Right lobe of liver (tissue), 6 donors: ENCODE results near the gene NDRG3. TPM values are rescaled to one million over a fixed set of nuclear protein-coding genes. Genes with fewer than 3 reads are reported as not detected.
A peak's percentile ranks its signal among the peaks of the same experiment; 100 is the strongest.
"Not testable (repeated sequence)": the region's sequence is repeated elsewhere in the genome, so short reads cannot be mapped to it uniquely, and the experiment has no call there.

Experiments
- ATAC-seq, 4 donors: fragments of 200-7000 bp; cut with Tn5 transposase; one replicate each; pipeline ENCODE4 v1.9.1; 2020; ENCODE audit warnings: mild to moderate bottlenecking in 4 of 4, moderate library complexity in 4 of 4
- DNase-seq, 3 donors: peaks; one replicate each; pipeline ENCODE4 v3.0.0-alpha.2; 2020
- H3K27ac ChIP-seq, 3 donors: fragments of 200-600 bp; one replicate each; pipeline ENCODE4 v1.8.0; 2022
- H3K27me3 ChIP-seq, 2 donors: fragments of 200-600 bp; one replicate each; pipeline ENCODE4 v1.8.0; 2022
- H3K36me3 ChIP-seq, 4 donors: fragments of 200-600 bp; sonication (generic) in 1 of 4; one replicate each; pipeline versions ENCODE4 v1.5.1 to v1.8.0; 2017 to 2022; ENCODE audit warnings: control low read depth in 1 of 4
- H3K4me1 ChIP-seq, 4 donors: fragments of 200-600 bp; sonication (generic) in 1 of 4; one replicate each; pipeline versions ENCODE4 v1.5.1 to v1.8.0; 2017 to 2022; ENCODE audit warnings: control low read depth in 1 of 4
- H3K4me3 ChIP-seq, 3 donors: fragments of 200-600 bp; one replicate each; pipeline ENCODE4 v1.8.0; 2022
- H3K9me3 ChIP-seq, 4 donors: fragments of 200-600 bp; sonication (generic) in 1 of 4; one replicate each; pipeline versions ENCODE4 v1.5.1 to v1.8.0; 2017 to 2022; ENCODE audit warnings: control low read depth in 1 of 4
- CTCF ChIP-seq, 4 donors: fragments of 200-600 bp in 3 of 4; fragments of 450-650 bp in 1 of 4; IDR thresholded peaks; one replicate each; pipeline versions ENCODE4 v1.5.1 to v1.8.0; 2016 to 2022; ENCODE audit warnings: antibody characterized with exemption in 4 of 4, mild to moderate bottlenecking in 2 of 4
- POLR2A ChIP-seq: fragments of 450-650 bp; IDR thresholded peaks from one replicate; pipeline ENCODE4 v1.6.1; 2017; ENCODE audit warnings: antibody characterized with exemption, mild to moderate bottlenecking
- WGBS: methylation state at CpG from one replicate; pipeline ENCODE4 v1.1.6; 2018; ENCODE audit warnings: low coverage, low lambda C conversion rate; ENCODE audit not compliant: insufficient coverage; ENCODE audit errors: missing lambda C conversion rate; 5-methylcytosine and 5-hydroxymethylcytosine counted together
- intact Hi-C, 2 donors: fragments of 100-400 bp; cut with DNase I; formaldehyde crosslinking; loops; one replicate each; pipeline versions ENCODE4 v1.11.2 to v1.14.1; 2022
- total RNA-seq, 6 experiments: library from RNA; depleted of rRNA in 2 of 6; stranded (reverse); fragments of >200 nt in 2 of 6; fragmentation: NEBNext Ultra II Directional in 3 of 6; extraction: Animal tissue kit (Norgen Biotek cat#: 25700) in 3 of 6; gene quantifications; one replicate each; pipeline versions ENCODE4 v1.1.0 to v1.2.4, GENCODE V29; 2016 to 2023
- donor health status: DM: no; HTN: yes; CAD: no.
- donor health status: DM: no; HTN: no; CAD: no.
- donor health status: DM: no; HTN: no; CAD: no.
- donor health status: DM: no; HTN: yes; CAD: no.
- donor health status: DM: no; HTN: yes; CAD: no.

The NDRG3 gene
- total RNA-seq, 6 experiments from 2014 or later = 5.2 to 8.0 (median 7.0) TPM

DNA sequence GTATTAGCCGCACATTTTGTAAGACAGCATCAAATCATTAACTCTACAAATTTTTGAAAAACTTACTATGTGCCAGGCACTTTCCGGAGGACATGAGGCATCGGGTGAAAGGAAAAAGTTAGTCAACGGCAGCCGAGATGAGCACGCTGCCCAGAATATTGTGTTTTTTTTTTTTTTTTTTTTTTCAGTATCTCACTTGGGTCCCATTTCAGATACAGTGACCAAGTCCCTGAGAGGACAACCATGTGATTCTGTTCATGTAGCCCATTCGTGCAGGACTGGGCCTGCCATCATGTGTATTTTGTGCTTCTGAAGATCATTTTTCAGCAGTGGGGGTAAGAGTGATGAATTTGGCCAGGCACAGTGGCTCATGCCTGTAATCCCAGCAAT is 101.2 kb downstream of the NDRG3 start:
- TF ChIP-seq POLR2A = no peak
- TF ChIP-seq CTCF (IDR thresholded peaks at IDR 0.05) = no peak
- Histone ChIP-seq H3K4me1 (no peaks in the 10 kb centered on the region), H3K36me3 (no peaks in the 10 kb centered on the region), H3K27me3 (no peaks in the 10 kb centered on the region), H3K9me3 (no peaks in the 10 kb centered on the region), H3K27ac (no peak overlapping the region), H3K4me3 (no peak overlapping the region)
- 74% methylated on average over 3 of the region's 7 CpGs for WGBS
- DNase-seq (no peak), ATAC-seq (no peak)
- intact Hi-C loops = no loop called here

DNA sequence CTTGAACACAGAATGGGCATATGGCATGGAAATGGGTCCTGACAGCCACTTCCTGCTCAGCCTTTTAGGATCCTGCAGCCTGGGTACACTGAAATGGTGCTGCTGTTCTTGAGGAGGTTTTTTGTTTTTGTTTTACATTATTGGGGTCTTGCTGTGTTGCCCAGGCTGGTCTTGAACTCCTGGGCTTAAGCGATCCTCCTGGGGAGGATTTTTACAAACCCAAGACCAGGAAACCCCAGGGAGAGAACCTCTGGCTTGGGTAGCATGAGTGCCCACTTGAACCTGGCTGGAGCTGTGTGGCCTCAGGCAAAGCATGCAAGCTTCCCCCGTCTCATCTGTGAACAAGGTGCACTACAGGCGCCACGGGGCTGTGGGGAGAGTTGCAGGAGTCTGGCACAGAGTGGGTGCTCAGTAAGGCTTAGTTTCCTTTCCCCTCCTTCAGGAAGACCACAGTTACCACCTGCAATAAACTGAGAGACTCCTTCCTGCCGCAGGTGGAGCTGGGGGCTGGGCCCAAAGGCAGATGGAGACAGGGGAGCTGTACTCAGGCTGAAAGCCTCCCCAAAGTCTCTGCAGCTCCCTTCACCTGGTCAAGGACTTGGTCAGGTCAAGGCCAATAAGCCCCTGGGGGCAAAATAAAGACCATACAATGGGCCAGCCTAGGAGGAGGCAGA is 101.7 kb downstream of the NDRG3 start:
- DNase-seq (no peak), ATAC-seq (peak in 3 of 4 donors; percentile 38 to 47 (median 45))
- no peaks in the 10 kb centered on the region for H3K4me1 ChIP-seq
- H3K27ac ChIP-seq = no peak overlapping the region
- H3K9me3 ChIP-seq = no peaks in the 10 kb centered on the region
- H3K4me3 ChIP-seq = no peak overlapping the region
- 51% methylated on average over 5 of the region's 5 CpGs for WGBS
- no peaks in the 10 kb centered on the region for H3K36me3 ChIP-seq
- intact Hi-C loops = no loop called here
- H3K27me3 ChIP-seq = no peaks in the 10 kb centered on the region
- TF ChIP-seq POLR2A = no peak
- TF ChIP-seq CTCF (IDR thresholded peaks at IDR 0.05) = no peak

GRCh38 chr20:36642136-36642535 is 103.8 kb downstream of the NDRG3 start:
- ATAC-seq = no peak
- Histone ChIP-seq H3K27me3 (no peaks in the 10 kb centered on the region), H3K4me3 (no peak overlapping the region), H3K9me3 (no peaks in the 10 kb centered on the region), H3K4me1 (no peaks in the 10 kb centered on the region), H3K36me3 (no peaks in the 10 kb centered on the region), H3K27ac (no peak overlapping the region)
- 80% methylated on average over 5 of the region's 6 CpGs for WGBS
- TF ChIP-seq POLR2A (no peak), CTCF (IDR thresholded peaks at IDR 0.05) (no peak)
- intact Hi-C loops = no loop called here
- no peak for DNase-seq

DNA sequence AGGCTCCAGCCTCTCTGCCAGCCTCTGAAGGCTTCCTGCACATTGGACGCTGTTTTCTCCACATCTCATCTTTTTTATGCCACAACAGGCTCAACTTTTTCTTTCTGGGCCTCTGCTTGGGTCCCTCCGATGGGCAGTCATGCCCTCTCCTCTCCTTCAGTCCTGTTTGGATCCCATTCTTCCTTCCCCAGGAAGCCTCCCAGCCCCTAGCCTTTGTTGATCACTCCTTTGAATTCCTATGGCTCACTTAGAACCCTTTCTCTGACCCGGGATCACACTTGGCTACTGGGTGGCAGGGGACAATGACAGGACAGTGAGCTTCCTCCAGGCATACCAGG is 104.4 kb downstream of the NDRG3 start:
- no peaks in the 10 kb centered on the region for H3K36me3 ChIP-seq
- WGBS = 80% methylated on average over 2 of the region's 3 CpGs

DNA sequence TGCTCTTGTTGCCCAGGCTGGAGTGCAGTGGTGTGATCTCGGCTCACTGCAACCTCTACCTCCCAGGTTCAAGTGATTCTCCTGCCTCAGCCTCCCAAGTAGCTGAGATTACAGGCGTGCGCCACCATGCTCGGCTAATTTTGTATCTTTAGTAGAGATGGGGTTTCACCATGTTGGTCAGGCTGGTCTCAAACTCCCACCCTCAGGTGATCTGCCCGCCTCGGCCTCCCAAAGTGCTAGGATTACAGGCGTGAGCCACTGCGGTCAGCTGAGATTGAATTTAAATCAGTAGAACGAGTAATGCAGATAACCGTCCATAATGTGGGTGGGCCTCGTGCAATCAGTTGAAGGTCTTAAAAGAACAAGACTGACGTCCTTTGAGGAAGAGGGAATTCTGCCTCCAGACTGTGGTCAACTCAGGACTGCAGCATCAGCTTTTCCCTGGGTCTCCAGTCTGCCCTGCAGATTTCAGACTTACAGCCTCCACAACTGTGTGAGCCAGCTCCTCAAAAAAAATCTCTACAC is 107.0 kb downstream of the NDRG3 start:
- H3K9me3 ChIP-seq, ATAC-seq, H3K4me3 ChIP-seq, H3K27me3 ChIP-seq, H3K36me3 ChIP-seq, H3K27ac ChIP-seq, DNase-seq, H3K4me1 ChIP-seq, intact Hi-C loops: not testable (repeated sequence)
- WGBS = 91% methylated on average over 11 of the region's 12 CpGs

More for the DNA sequence above, 104.4 kb downstream of the NDRG3 start:
- Histone ChIP-seq H3K27ac (no peak overlapping the region), H3K27me3 (no peaks in the 10 kb centered on the region), H3K4me1 (no peaks in the 10 kb centered on the region), H3K4me3 (no peak overlapping the region), H3K9me3 (no peaks in the 10 kb centered on the region)
- intact Hi-C loops = no loop called here
- no peak for DNase-seq
- ATAC-seq = no peak
- TF ChIP-seq CTCF (IDR thresholded peaks at IDR 0.05) (no peak), POLR2A (no peak)
